ENCODE measurements around the gene KCNQ5.

DNA sequence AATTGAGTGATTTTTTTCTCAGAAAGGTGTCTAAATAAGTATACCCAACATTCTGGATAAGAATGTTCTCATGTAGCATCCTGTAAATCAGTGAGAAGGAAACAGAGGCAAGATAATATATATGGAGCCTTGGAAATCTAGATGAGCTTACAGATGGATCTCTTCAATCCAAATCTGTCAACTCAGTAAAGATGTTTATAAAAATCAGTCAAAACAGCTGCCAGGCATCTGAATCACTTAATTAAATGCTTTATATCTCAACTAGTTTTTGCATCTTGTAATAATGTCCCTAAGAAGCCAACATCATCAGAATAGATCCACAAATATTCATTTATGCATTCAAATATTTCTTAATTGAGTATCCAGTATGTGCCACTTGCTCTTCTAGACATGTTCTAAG, 303.3 kb downstream of the KCNQ5 start:
- TF ChIP-seq, protein P1, sequence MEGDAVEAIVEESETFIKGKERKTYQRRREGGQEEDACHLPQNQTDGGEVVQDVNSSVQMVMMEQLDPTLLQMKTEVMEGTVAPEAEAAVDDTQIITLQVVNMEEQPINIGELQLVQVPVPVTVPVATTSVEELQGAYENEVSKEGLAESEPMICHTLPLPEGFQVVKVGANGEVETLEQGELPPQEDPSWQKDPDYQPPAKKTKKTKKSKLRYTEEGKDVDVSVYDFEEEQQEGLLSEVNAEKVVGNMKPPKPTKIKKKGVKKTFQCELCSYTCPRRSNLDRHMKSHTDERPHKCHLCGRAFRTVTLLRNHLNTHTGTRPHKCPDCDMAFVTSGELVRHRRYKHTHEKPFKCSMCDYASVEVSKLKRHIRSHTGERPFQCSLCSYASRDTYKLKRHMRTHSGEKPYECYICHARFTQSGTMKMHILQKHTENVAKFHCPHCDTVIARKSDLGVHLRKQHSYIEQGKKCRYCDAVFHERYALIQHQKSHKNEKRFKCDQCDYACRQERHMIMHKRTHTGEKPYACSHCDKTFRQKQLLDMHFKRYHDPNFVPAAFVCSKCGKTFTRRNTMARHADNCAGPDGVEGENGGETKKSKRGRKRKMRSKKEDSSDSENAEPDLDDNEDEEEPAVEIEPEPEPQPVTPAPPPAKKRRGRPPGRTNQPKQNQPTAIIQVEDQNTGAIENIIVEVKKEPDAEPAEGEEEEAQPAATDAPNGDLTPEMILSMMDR (IDR thresholded peaks at IDR 0.05), result no peak
- no peak for TF ChIP-seq SIN3A (IDR thresholded peaks at IDR 0.05; ENCODE audit: borderline replicate concordance, insufficient read depth, low read depth, low read length)

Data from Panc1 (cell line).